Thyroid gland (tissue), 4 donors: ENCODE data around the gene NPHP4. TPM values are rescaled to one million over a fixed set of nuclear protein-coding genes. Genes with fewer than 3 reads are reported as not detected.

ENCODE experiments used
- DNase-seq, 2 donors: peaks; one replicate each; pipeline ENCODE4 v3.0.0-alpha.2; 2019
- H3K27ac ChIP-seq, 3 donors: fragments of 200-600 bp; sonication (generic); 1 replicate in 2 of 3; 2 replicates in 1 of 3; pipeline ENCODE4 v1.5.1; 2016 to 2019; ENCODE audit warnings: mild to moderate bottlenecking in 1 of 3, moderate library complexity in 1 of 3
- H3K27me3 ChIP-seq: fragments of 200-600 bp; sonication (generic); one replicate; pipeline ENCODE4 v1.5.1; 2019
- H3K36me3 ChIP-seq, 2 donors: fragments of 200-600 bp; sonication (generic); one replicate each; pipeline ENCODE4 v1.5.1; 2016 to 2019
- H3K4me1 ChIP-seq, 2 donors: fragments of 200-600 bp; sonication (generic); one replicate each; pipeline ENCODE4 v1.5.1; 2017 to 2019
- H3K4me3 ChIP-seq, 3 donors: fragments of 200-600 bp; sonication (generic); replicated peaks in 1 of 3; 1 replicate in 2 of 3; 2 replicates in 1 of 3; pipeline ENCODE4 v1.5.1; 2016; ENCODE audit warnings: mild to moderate bottlenecking in 1 of 3
- H3K9me3 ChIP-seq: fragments of 200-600 bp; sonication (generic); one replicate; pipeline ENCODE4 v1.5.1; 2017
- POLR2A ChIP-seq, 2 donors: fragments of 450-650 bp; IDR thresholded peaks; one replicate each; pipeline ENCODE4 v1.6.1; 2017; ENCODE audit warnings: antibody characterized with exemption in 2 of 2, mild to moderate bottlenecking in 2 of 2, moderate library complexity in 1 of 2
- WGBS, 2 donors: methylation state at CpG; one replicate each; pipeline ENCODE4 v1.1.5; 2017; 5-methylcytosine and 5-hydroxymethylcytosine counted together
- intact Hi-C: fragments of 100-400 bp; cut with DNase I; formaldehyde crosslinking; loops from one replicate; pipeline ENCODE4 v1.15.1; 2023
- total RNA-seq, 4 donors: library from RNA; depleted of rRNA; stranded (reverse); fragments of >200 nt; gene quantifications; one replicate each; pipeline ENCODE4 v1.2.3, GENCODE V29; 2016
- TF ChIP-seq, protein P1 (sequence below), 6 experiments: fragments of 200-600 bp in 3 of 6; fragments of 450-650 bp in 3 of 6; sonication (generic) in 3 of 6; IDR thresholded peaks; one replicate each; pipeline ENCODE4 v1.5.1; 2016 to 2019; ENCODE audit warnings: antibody characterized with exemption in 6 of 6, mild to moderate bottlenecking in 2 of 6, inconsistent platforms in 1 of 6, moderate library complexity in 1 of 6

NPHP4 gene
- total RNA-seq, 4 donors from 2014 or later = 24.3 to 48.3 (median 30.4) TPM

DNA sequence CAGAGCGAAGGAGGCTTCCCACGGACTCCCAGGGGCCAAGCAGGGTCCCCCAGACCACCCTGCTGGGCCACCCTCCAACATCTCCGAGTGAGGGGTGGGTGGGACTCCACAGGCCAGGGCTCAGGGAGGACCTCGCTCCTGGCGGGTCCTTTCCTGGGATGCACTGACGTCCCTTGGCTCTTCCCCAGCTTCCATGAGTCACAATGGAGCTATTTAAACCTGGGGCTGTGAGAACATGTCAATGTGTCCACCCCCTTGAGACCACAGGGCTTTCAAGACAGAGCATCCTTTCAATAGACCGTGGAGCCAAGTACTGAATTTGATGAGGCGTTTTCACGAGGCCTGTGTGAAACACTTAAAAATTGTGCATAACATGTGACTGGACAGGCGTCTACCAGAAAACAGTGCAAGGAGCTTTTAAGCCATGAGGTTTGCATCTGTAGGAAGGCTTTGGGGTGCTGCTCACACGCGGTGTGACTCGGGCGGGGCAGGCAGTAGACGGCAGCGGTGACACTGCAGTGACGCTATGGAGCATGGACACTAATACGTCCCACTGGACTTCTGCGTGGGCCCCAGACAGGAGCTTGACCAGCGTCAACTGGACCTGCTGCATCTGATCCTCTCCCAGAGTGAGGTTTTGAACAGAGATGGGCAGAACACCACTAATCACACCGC, 24.1 kb upstream of the NPHP4 start:
- Histone ChIP-seq H3K27me3 (no peaks in the 10 kb centered on the region), H3K4me1 (no peaks in the 10 kb centered on the region), H3K9me3 (no peaks in the 10 kb centered on the region), H3K4me3 (no peak overlapping the region), H3K36me3 (no peaks in the 10 kb centered on the region), H3K27ac (no peak overlapping the region)
- WGBS, 2 donors = 86 to 93% methylated on average over 16 to 21 of the region's 21 CpGs
- intact Hi-C loops = no loop called here
- no peak for DNase-seq
- TF ChIP-seq, protein P1, sequence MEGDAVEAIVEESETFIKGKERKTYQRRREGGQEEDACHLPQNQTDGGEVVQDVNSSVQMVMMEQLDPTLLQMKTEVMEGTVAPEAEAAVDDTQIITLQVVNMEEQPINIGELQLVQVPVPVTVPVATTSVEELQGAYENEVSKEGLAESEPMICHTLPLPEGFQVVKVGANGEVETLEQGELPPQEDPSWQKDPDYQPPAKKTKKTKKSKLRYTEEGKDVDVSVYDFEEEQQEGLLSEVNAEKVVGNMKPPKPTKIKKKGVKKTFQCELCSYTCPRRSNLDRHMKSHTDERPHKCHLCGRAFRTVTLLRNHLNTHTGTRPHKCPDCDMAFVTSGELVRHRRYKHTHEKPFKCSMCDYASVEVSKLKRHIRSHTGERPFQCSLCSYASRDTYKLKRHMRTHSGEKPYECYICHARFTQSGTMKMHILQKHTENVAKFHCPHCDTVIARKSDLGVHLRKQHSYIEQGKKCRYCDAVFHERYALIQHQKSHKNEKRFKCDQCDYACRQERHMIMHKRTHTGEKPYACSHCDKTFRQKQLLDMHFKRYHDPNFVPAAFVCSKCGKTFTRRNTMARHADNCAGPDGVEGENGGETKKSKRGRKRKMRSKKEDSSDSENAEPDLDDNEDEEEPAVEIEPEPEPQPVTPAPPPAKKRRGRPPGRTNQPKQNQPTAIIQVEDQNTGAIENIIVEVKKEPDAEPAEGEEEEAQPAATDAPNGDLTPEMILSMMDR (IDR thresholded peaks at IDR 0.05) = no peak
- TF ChIP-seq POLR2A (IDR thresholded peaks at IDR 0.05) = no peak

GRCh38 chr1:6014130-6014999, 22.1 kb upstream of the NPHP4 start:
- H3K27ac ChIP-seq = no peak overlapping the region
- no peak overlapping the region for H3K4me3 ChIP-seq
- 88 to 89% methylated on average over 18 to 19 of the region's 19 CpGs for WGBS, 2 donors
- no peaks in the 10 kb centered on the region for H3K9me3 ChIP-seq
- no peaks in the 10 kb centered on the region for H3K4me1 ChIP-seq
- DNase-seq = no peak
- H3K36me3 ChIP-seq = no peaks in the 10 kb centered on the region
- TF ChIP-seq POLR2A (IDR thresholded peaks at IDR 0.05) = no peak
- TF ChIP-seq, protein P1 (IDR thresholded peaks at IDR 0.05) = no peak
- intact Hi-C loops = no loop called here
- H3K27me3 ChIP-seq = no peaks in the 10 kb centered on the region

- no peaks in the 10 kb centered on the region for H3K4me1 ChIP-seq
- no peaks in the 10 kb centered on the region for H3K36me3 ChIP-seq
- no peaks in the 10 kb centered on the region for H3K9me3 ChIP-seq
- intact Hi-C loops = no loop called here
- H3K27me3 ChIP-seq = no peaks in the 10 kb centered on the region
- no peak overlapping the region for H3K27ac ChIP-seq
- no peak for DNase-seq
- no peak overlapping the region for H3K4me3 ChIP-seq
- WGBS, 2 donors = 86 to 87% methylated on average over 10 to 12 of the region's 12 CpGs
- TF ChIP-seq, protein P1 (IDR thresholded peaks at IDR 0.05) = no peak
- no peak for TF ChIP-seq POLR2A (IDR thresholded peaks at IDR 0.05)
Observed at GRCh38 chr1:6013491-6013890, 21.3 kb upstream of the NPHP4 start.

DNA sequence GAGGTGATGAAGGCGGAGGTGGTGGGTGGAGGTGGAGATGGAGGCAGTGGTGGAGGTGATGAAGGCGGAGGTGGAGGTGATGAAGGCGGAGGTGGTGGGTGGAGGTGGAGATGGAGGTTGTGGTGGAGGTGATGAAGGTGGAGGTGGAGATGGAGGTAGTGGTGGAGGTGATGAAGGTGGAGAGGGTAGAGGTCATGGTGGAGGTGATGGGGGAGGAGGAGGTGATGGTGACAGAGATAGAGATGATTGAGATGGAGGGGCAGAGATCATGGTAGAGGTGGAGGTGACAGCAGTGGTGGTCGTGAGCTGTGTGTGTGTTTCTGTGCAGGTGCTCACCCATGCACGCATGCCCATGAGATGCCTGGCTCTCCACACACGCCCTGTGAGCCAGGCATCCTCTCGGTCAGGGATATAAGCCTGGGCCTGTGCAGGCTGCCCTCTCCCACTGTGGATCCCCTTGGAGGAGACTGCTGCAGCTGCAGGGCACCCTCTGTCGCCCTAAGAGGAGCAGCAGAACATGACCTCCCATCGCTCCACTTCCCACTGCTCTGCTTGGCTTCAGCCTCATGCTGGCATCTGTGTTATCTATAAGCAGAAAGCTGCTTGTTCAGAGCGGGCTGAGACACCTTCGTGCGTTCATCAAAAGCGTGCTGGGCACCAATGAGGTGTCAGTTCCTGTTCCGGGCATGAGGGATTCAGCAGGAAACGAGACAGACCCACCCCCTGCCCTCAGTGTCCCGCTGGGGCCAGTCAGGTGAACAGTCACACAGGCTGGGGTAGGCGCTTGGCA, 20.5 kb upstream of the NPHP4 start:
- no peaks in the 10 kb centered on the region for H3K27me3 ChIP-seq
- intact Hi-C loops = no loop called here
- 82% methylated on average over 17 of the region's 17 CpGs for WGBS, 2 donors
- no peak overlapping the region for H3K4me3 ChIP-seq
- H3K27ac ChIP-seq = no peak overlapping the region
- H3K36me3 ChIP-seq = no peaks in the 10 kb centered on the region
- no peak for DNase-seq
- no peak for TF ChIP-seq POLR2A (IDR thresholded peaks at IDR 0.05)
- TF ChIP-seq, protein P1 (IDR thresholded peaks at IDR 0.05) = no peak
- no peaks in the 10 kb centered on the region for H3K4me1 ChIP-seq
- H3K9me3 ChIP-seq = no peaks in the 10 kb centered on the region
